GM12878 (cell line): ENCODE results near the gene PADI3. TPM values are rescaled to one million over a fixed set of nuclear protein-coding genes. Genes with fewer than 3 reads are reported as not detected.

Experiments used
- ATAC-seq: fragments of 200-7000 bp; cut with Tn5 transposase; 3 replicates; pipeline ENCODE4 v1.9.1; 2020; ENCODE audit warnings: mild to moderate bottlenecking, moderate library complexity
- BruUV-seq: library from RNA; stranded (reverse); fragments of 400-500 nt; replicated peaks from 2 replicates; lab custom pipeline; 2021; lab: Mats Ljungman, UMichigan
- CTCF ChIA-PET: fragments of 300-600 bp; sonication (Branson Sonifier 250); formaldehyde crosslinking; extraction: SDS; loops from one replicate; lab custom pipeline; 2021; ENCODE audit warnings: inconsistent platforms; lab: Yijun Ruan, JAX
- POLR2A ChIA-PET: fragments of 350-600 bp; formaldehyde crosslinking; extraction: SDS; loops from one replicate; lab custom pipeline; 2021; ENCODE audit warnings: inconsistent platforms; lab: Charles Lee
- RAD21 ChIA-PET: fragments of 300-600 bp; sonication (Branson Sonifier 250); formaldehyde crosslinking; loops from one replicate; lab custom pipeline; 2023; ENCODE audit warnings: antibody characterized with exemption; ENCODE audit not compliant: unreplicated experiment; lab: Charles Lee
- SMC1A ChIA-PET: fragments of 300-600 bp; sonication (Branson Sonifier 250); formaldehyde crosslinking; loops from one replicate; lab custom pipeline; 2023; ENCODE audit not compliant: unreplicated experiment, uncharacterized antibody; lab: Charles Lee
- DNase-seq: peaks from one replicate; pipeline ENCODE4 v3.0.0-alpha.2; 2011; ENCODE audit warnings: low read depth, low spot score
- FAIRE-seq: peaks from 3 replicates; lab custom pipeline; 2011; peaks lifted over from hg19 to GRCh38; lab: Jason Lieb, UNC
- H2AFZ ChIP-seq: 2 replicates; pipeline ENCODE4 v1.6.0; 2011; ENCODE audit warnings: low read depth, low read length, control low read depth; ENCODE audit not compliant: control insufficient read depth
- H3K27ac ChIP-seq: 2 replicates; pipeline ENCODE4 v1.5.1; 2011; ENCODE audit warnings: control low read depth; ENCODE audit not compliant: control insufficient read depth, insufficient read depth
- H3K27me3 ChIP-seq, 2 experiments: replicated peaks in 1 of 2; 2 replicates each; pipeline versions ENCODE4 v1.6.0 to v1.6.1; 2011; ENCODE audit warnings: low read length in 1 of 2; ENCODE audit not compliant: control insufficient read depth in 2 of 2, insufficient read depth in 2 of 2
- H3K36me3 ChIP-seq, 2 experiments: 2 replicates each; pipeline ENCODE4 v1.5.1; 2011; ENCODE audit warnings: low read length in 1 of 2; ENCODE audit not compliant: control insufficient read depth in 2 of 2, insufficient read depth in 2 of 2
- H3K4me1 ChIP-seq: 2 replicates; pipeline ENCODE4 v1.6.1; 2011; ENCODE audit warnings: mild to moderate bottlenecking, low read length, moderate library complexity, mixed read lengths; ENCODE audit not compliant: control insufficient read depth, insufficient read depth
- H3K4me2 ChIP-seq: 2 replicates; pipeline ENCODE4 v1.6.0; 2011; ENCODE audit warnings: control low read depth; ENCODE audit not compliant: control insufficient read depth, insufficient read depth
- H3K4me3 ChIP-seq: fragments of 200-600 bp; sonication (generic); 2 replicates; pipeline ENCODE4 v1.5.1; 2016
- H3K79me2 ChIP-seq: 2 replicates; pipeline ENCODE4 v1.6.0; 2011; ENCODE audit warnings: low read length; ENCODE audit not compliant: control insufficient read depth, insufficient read depth
- H3K9ac ChIP-seq: 2 replicates; pipeline ENCODE4 v1.8.0; 2011; ENCODE audit warnings: low read length, control low read depth, mixed read lengths; ENCODE audit not compliant: control insufficient read depth, insufficient read depth
- H3K9me3 ChIP-seq: replicated peaks from 3 replicates; pipeline ENCODE4 v1.5.1; 2011; ENCODE audit warnings: mild to moderate bottlenecking, low read length; ENCODE audit not compliant: control insufficient read depth, insufficient read depth
- H4K20me1 ChIP-seq: 2 replicates; pipeline ENCODE4 v1.6.0; 2011; ENCODE audit not compliant: control insufficient read depth, insufficient read depth
- KAT2A ChIP-seq: conservative IDR thresholded peaks from 2 replicates; pipeline ENCODE4 v1.6.1; 2011; ENCODE audit warnings: low read depth, low read length; ENCODE audit not compliant: control insufficient read depth
- TCF3 ChIP-seq: IDR thresholded peaks from 2 replicates; pipeline ENCODE4 v1.6.1; 2012; ENCODE audit warnings: low read depth, mild to moderate bottlenecking, low read length, borderline replicate concordance; ENCODE audit not compliant: insufficient read depth
- WGBS: methylation state at CpG from one replicate; pipeline ENCODE4 v1.1.6; 2016; ENCODE audit warnings: low lambda C conversion rate; ENCODE audit not compliant: insufficient replicate concordance, insufficient coverage; ENCODE audit errors: missing lambda C conversion rate; 5-methylcytosine and 5-hydroxymethylcytosine counted together
- in situ Hi-C: fragments of 300-500 bp; cut with MboI; formaldehyde crosslinking; loops from 9 replicates; pipeline ENCODE4 v1.14.3; 2018; ENCODE audit warnings: mixed read lengths
- intact Hi-C: fragments of 100-400 bp; cut with micrococcal nuclease; formaldehyde crosslinking; loops from one replicate; pipeline ENCODE4 v1.14.2; 2022; ENCODE audit not compliant: unreplicated experiment
- polyA plus RNA-seq, 11 experiments: library from polyadenylated mRNA; depleted of rRNA in 4 of 11; unstranded in 6 of 11; stranded (reverse) in 5 of 11; fragments of >200 nt; fragmentation: Nextera tagmentation in 4 of 11; fragmentation: Illumina TruSeq in 1 of 11; extraction: Ambion mirVana in 4 of 11; extraction: Trizol in 1 of 11; gene quantifications; 1 replicate in 1 of 11; 2 replicates in 10 of 11; pipeline versions ENCODE4 v1.2.1 to v1.2.3, GENCODE V29; 2011 to 2016; ENCODE audit warnings: inconsistent platforms in 2 of 11, missing spikeins in 2 of 11, low read depth in 1 of 11
- total RNA-seq, 4 experiments: library from RNA; depleted of rRNA in 3 of 4; stranded (reverse); fragments of >200 nt in 3 of 4; fragmentation: Illumina TruSeq in 1 of 4; extraction: Trizol in 1 of 4; gene quantifications; 2 replicates each; pipeline versions ENCODE4 v1.2.1 to v1.2.3, GENCODE V29; 2013 to 2021
- TF ChIP-seq, protein P1 (sequence below): fragments of 150-350 bp; IDR thresholded peaks from 2 replicates; pipeline ENCODE4 v1.6.1; 2014; ENCODE audit warnings: mild to moderate bottlenecking, low read depth, low read length
- TF ChIP-seq, protein P2 (sequence below): fragments of 450-650 bp; IDR thresholded peaks from 2 replicates; pipeline ENCODE4 v1.6.1; 2017; ENCODE audit warnings: mild to moderate bottlenecking, low read depth, inconsistent platforms; ENCODE audit not compliant: poor library complexity, severe bottlenecking

The PADI3 gene
- total and polyA plus RNA-seq, 10 of the 15 experiments (the other 5 are each of a cell fraction or from before 2014, with no cell fraction given) = 0.01 TPM; not detected in 9

DNA sequence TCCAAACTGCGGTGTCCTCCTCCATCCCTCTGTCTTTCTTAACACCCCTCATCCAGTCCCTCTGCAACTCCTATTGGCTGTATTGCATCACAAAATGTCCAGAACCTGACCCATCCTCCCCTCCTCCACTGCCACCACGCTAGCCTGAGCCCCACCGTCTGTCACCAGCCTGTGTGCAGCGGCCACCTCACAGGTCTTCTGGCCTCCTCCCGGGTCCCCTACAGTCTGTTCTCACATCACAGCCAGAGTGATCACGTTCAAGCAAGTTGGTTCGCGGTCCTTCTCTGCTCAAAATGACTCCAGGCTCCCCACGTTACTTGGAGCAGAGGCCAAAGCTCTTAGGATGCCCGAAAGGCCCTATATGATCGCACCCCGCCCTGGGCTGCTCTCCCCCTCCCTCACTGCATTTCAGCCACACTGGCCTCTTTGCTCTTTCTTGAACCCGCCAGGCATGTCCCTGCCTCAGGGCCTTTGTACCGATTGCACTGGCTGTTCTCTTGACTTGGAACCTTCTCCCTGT lies 56.7 kb downstream of the PADI3 start:
- Histone ChIP-seq H3K4me1 (no peaks in the 10 kb centered on the region), H3K4me2 (no peak overlapping the region), H3K79me2 (no peaks in the 10 kb centered on the region), H3K4me3 (no peak overlapping the region), H3K27ac (no peak overlapping the region), H4K20me1 (no peaks in the 10 kb centered on the region), H3K9me3 (no peaks in the 10 kb centered on the region; the same call in 2 of the 3 replicates), H3K36me3 (no peaks in the 10 kb centered on the region), H3K27me3 (no peaks in the 10 kb centered on the region; a peak in 1 of 4 replicates), H3K9ac (no peak overlapping the region), H2AFZ (no peak overlapping the region)
- DNase-seq = no peak
- no peak for FAIRE-seq
- intact Hi-C loops = no loop called here
- ChIA-PET POLR2A (no interaction called here), RAD21 (no interaction called here), SMC1A (no interaction called here), CTCF (no interaction called here)
- WGBS = 29% methylated on average over 12 of the region's 14 CpGs
- TF ChIP-seq TCF3 = no peak
- TF ChIP-seq, protein P1, sequence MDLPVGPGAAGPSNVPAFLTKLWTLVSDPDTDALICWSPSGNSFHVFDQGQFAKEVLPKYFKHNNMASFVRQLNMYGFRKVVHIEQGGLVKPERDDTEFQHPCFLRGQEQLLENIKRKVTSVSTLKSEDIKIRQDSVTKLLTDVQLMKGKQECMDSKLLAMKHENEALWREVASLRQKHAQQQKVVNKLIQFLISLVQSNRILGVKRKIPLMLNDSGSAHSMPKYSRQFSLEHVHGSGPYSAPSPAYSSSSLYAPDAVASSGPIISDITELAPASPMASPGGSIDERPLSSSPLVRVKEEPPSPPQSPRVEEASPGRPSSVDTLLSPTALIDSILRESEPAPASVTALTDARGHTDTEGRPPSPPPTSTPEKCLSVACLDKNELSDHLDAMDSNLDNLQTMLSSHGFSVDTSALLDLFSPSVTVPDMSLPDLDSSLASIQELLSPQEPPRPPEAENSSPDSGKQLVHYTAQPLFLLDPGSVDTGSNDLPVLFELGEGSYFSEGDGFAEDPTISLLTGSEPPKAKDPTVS = no peak
- TF ChIP-seq, protein P2, sequence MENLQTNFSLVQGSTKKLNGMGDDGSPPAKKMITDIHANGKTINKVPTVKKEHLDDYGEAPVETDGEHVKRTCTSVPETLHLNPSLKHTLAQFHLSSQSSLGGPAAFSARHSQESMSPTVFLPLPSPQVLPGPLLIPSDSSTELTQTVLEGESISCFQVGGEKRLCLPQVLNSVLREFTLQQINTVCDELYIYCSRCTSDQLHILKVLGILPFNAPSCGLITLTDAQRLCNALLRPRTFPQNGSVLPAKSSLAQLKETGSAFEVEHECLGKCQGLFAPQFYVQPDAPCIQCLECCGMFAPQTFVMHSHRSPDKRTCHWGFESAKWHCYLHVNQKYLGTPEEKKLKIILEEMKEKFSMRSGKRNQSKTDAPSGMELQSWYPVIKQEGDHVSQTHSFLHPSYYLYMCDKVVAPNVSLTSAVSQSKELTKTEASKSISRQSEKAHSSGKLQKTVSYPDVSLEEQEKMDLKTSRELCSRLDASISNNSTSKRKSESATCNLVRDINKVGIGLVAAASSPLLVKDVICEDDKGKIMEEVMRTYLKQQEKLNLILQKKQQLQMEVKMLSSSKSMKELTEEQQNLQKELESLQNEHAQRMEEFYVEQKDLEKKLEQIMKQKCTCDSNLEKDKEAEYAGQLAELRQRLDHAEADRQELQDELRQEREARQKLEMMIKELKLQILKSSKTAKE = no peak
- no peak for TF ChIP-seq KAT2A
- in situ Hi-C loops = no loop called here
- no TSS peak for BruUV-seq
- no peak for ATAC-seq
